Measurements from ENCODE around the gene ESCO1.

ESCO1 gene

DNA sequence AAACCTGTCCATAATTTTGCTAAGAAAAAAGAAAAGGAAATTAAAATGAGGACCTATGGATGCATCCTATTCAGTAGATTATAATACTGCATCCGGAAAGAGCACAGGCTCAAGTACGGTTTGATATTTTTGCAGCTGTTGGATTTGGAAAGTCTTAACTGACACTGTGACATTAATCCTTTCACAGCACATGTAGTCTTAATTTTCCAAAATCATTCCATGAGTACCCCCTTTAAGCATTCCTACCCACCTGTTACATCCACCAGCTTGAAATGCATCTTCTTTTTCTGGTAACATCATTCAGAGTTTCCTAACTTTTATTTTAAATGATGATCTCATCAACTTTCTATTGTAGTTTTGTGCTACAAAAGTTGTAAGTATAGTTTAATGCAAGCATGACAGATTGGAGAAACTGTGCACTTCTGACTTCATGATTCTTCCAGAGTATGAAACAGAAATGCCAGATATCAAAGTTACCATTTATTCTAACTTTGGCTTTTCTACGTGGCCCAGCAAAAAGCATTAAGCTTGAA, 113.5 kb downstream of the ESCO1 start:
- DNase-seq, result no peak

DNA sequence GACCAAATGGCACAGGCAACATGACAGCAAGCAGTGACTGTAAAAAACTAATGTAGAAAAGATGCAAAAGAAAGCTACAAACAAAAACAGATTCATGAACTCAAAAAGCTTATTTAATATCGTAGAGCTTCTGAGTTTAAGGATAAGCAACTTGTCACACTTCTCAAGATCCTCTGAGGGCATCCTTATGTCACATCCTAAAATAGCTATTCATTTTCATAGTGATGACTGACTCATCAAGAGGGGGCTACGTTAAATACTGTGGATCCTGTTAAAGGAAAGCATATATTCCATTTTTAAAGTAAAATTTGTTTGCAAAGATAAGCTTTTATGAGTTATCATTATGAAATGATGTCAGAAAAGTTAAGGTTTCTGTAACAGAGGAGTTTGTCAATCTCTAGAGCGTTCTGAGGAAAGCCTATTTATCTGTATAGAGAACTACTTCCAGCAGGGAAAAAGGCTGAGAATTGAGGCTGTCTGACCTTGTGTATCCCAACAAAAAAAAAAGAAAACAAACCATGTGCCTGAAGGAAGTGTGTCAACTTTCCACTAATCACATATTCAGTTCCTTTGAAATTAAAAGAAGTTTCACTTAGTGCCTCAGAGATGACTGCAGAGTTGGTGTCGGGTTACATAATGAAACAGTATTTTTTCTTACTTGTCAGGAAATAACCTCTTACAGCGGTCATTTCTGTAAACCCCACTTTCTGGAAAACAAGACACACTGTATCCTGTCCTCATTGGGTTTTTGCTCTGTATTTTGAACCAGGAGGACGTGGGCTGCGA, 115.5 kb downstream of the ESCO1 start:
- DNase-seq, result no peak

DNA sequence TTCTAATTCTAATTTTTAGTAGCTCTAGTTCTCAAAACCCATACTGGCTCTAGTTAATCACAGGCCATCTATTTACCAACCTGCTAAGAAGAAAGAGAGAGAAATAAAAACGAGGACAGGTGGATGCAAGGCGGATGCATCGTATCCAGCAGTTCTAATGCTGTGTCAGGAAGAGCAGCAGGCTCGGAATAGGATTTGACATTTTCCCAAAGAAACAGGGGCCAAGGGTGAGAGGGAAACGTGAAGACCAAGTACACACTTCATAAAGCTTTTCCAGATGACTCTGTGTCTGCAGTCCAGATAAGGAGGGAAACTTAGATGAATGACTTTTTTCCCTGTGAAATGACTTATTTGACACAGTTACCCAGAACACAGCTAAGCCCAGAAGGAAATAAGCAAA, 117.5 kb downstream of the ESCO1 start:
- no peak for DNase-seq

DNA sequence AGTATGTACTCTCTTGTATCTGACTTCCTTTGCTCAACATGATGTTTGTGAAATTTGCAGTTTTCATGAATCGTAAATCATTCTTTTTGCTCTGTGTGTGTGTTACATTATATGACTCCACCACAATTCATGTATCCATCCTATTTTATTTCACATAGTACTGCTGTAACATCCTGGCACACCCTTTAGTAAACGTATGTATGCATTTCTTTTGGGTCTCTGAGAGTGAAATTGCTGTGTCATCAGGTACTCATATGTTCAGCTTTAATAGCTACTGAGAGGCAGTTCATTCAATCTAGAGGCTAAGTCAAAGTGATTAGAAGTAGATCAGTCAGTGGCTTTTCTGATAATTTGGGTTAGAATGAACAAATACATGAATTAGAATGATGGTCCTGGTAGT, 118.8 kb downstream of the ESCO1 start:
- DNase-seq, result no peak

DNA sequence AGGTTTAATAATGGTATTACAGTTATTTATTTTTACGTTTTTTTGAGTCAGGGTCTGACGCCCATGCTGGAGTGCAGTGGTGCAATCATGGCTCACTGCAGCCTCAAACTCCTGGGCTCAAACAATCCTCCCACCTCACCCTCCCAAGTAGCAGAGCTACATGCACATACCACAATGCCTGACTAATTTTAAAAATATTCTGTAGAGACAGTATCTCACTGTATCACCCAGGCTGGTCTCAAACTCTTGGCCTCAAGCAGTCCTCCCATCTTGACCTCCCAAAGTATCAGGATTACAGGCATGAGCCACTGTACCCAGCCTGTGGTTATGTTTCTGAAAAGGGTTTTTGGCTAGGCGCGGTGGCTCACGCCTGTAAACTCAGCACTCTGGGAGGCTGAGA, 120.8 kb downstream of the ESCO1 start:
- DNase-seq, result no peak
